Parathyroid adenoma (tissue), 2 donors: ENCODE data around the gene CGB5.

Source experiments
- H2AFZ ChIP-seq: fragments of 300-600 bp; sonication (generic); one replicate; pipeline ENCODE4 v1.7.0; 2017; ENCODE audit warnings: antibody characterized with exemption, mild to moderate bottlenecking
- H3K27ac ChIP-seq: fragments of 300-600 bp; sonication (generic); one replicate; pipeline ENCODE4 v1.7.0; 2017
- H3K27me3 ChIP-seq: fragments of 300-600 bp; sonication (generic); one replicate; pipeline ENCODE4 v1.7.0; 2017; ENCODE audit warnings: low read length; ENCODE audit not compliant: control insufficient read depth, insufficient read depth
- H3K36me3 ChIP-seq: fragments of 300-600 bp; sonication (generic); one replicate; pipeline ENCODE4 v1.7.0; 2017; ENCODE audit warnings: low read length; ENCODE audit not compliant: control insufficient read depth, insufficient read depth
- H3K4me1 ChIP-seq: fragments of 300-600 bp; sonication (generic); one replicate; pipeline ENCODE4 v1.7.0; 2017; ENCODE audit warnings: control low read depth
- H3K4me2 ChIP-seq: fragments of 300-600 bp; sonication (generic); one replicate; pipeline ENCODE4 v1.7.0; 2017; ENCODE audit warnings: low read length
- H3K4me3 ChIP-seq: fragments of 300-600 bp; sonication (generic); one replicate; pipeline ENCODE4 v1.7.0; 2017; ENCODE audit warnings: low read depth, low read length
- H3K79me2 ChIP-seq: fragments of 300-600 bp; sonication (generic); one replicate; pipeline ENCODE4 v1.7.0; 2017; ENCODE audit warnings: control low read depth
- H3K9ac ChIP-seq: fragments of 300-600 bp; sonication (generic); one replicate; pipeline ENCODE4 v1.7.0; 2017; ENCODE audit warnings: mild to moderate bottlenecking
- H3K9me3 ChIP-seq: fragments of 300-600 bp; sonication (generic); one replicate; pipeline ENCODE4 v1.7.0; 2017; ENCODE audit warnings: low read length; ENCODE audit not compliant: control insufficient read depth
- CTCF ChIP-seq: fragments of 300-600 bp; sonication (generic); IDR thresholded peaks from one replicate; pipeline ENCODE4 v1.7.0; 2017; ENCODE audit warnings: antibody characterized with exemption, mild to moderate bottlenecking
- donor health status: primary hyperparathyroidism.

CGB5 gene

GRCh38 chr19:49080392-49080791, 36.7 kb downstream of the CGB5 start:
- H3K4me3 ChIP-seq: no peak overlapping the region
- H3K36me3 ChIP-seq: no peaks in the 10 kb centered on the region
- H3K79me2 ChIP-seq: peaks cover under 1% of the 10 kb centered on the region
- no peaks in the 10 kb centered on the region for H3K9me3 ChIP-seq
- H3K4me1 ChIP-seq: peaks cover 3% of the 10 kb centered on the region
- H3K27me3 ChIP-seq: no peaks in the 10 kb centered on the region
- H2AFZ ChIP-seq: no peak overlapping the region
- TF ChIP-seq CTCF: no peak
- H3K9ac ChIP-seq: no peak overlapping the region
- H3K27ac ChIP-seq: no peak overlapping the region
- H3K4me2 ChIP-seq: no peak overlapping the region

GRCh38 chr19:49081273-49081672, 37.6 kb downstream of the CGB5 start:
- no peaks in the 10 kb centered on the region for H3K36me3 ChIP-seq
- H3K9me3 ChIP-seq: no peaks in the 10 kb centered on the region
- H3K4me2 ChIP-seq: no peak overlapping the region
- H3K9ac ChIP-seq: no peak overlapping the region
- H3K4me1 ChIP-seq: peaks cover 3% of the 10 kb centered on the region
- H3K4me3 ChIP-seq: no peak overlapping the region
- H3K79me2 ChIP-seq: peaks cover 9% of the 10 kb centered on the region
- no peak overlapping the region for H3K27ac ChIP-seq
- H2AFZ ChIP-seq: no peak overlapping the region
- no peaks in the 10 kb centered on the region for H3K27me3 ChIP-seq
- no peak for TF ChIP-seq CTCF

- Histone ChIP-seq H2AFZ (peak overlapping the region; percentile 100), H3K4me1 (peaks cover 11% of the 10 kb centered on the region), H3K9me3 (no peaks in the 10 kb centered on the region), H3K9ac (no peak overlapping the region), H3K4me2 (peak overlapping the region; percentile 90), H3K4me3 (peak overlapping the region; percentile 81), H3K27me3 (no peaks in the 10 kb centered on the region), H3K27ac (peak overlapping the region; percentile 88), H3K79me2 (peaks cover 33% of the 10 kb centered on the region), H3K36me3 (no peaks in the 10 kb centered on the region)
- TF ChIP-seq CTCF: no peak
Observed at GRCh38 chr19:49084206-49085019, 40.8 kb downstream of the CGB5 start.

- Histone ChIP-seq H3K9ac (peak within 1 kb of the TSS; percentile 49), H3K4me3 (peak within 1 kb of the TSS; percentile 81), H3K36me3 (no peaks in the 10 kb centered on the region), H2AFZ (peak within 1 kb of the TSS; percentile 100), H3K27ac (peak within 1 kb of the TSS; percentile 88), H3K9me3 (no peaks in the 10 kb centered on the region), H3K27me3 (no peaks in the 10 kb centered on the region), H3K4me2 (peak within 1 kb of the TSS; percentile 90), H3K4me1 (peaks cover 11% of the 10 kb centered on the region), H3K79me2 (peaks cover 38% of the 10 kb centered on the region)
- no peak for TF ChIP-seq CTCF
Observed at GRCh38 chr19:49085020-49085867, 41.6 kb downstream of the CGB5 start, which contains the start of gene SNRNP70. Gene SNRNP70, plus strand, starts transcription at chr19:49085451. Its CDS starts 964 bp downstream, at chr19:49086415.
